H1 (cell line): ENCODE results near the gene PUDP. TPM values are rescaled to one million over a fixed set of nuclear protein-coding genes. Genes with fewer than 3 reads are reported as not detected.

Experiments used
- CTCF ChIA-PET: fragments of 300-600 bp; sonication (Branson Sonifier 250); formaldehyde crosslinking; loops from one replicate; lab custom pipeline; 2021; ENCODE audit not compliant: partially characterized antibody; lab: Charles Lee
- POLR2A ChIA-PET: fragments of 300-600 bp; sonication (Branson Sonifier 250); formaldehyde crosslinking; loops from one replicate; lab custom pipeline; 2021; ENCODE audit warnings: inconsistent platforms; ENCODE audit not compliant: partially characterized antibody; lab: Charles Lee
- DNase-seq, 2 experiments: peaks; one replicate each; pipeline versions ENCODE4 v3.0.0 to v3.0.0-alpha.2; 2010 to 2022; ENCODE audit warnings: low spot score in 2 of 2, low read depth in 1 of 2, mixed read lengths in 1 of 2
- FAIRE-seq: peaks from 2 replicates; lab custom pipeline; 2011; peaks lifted over from hg19 to GRCh38; lab: Jason Lieb, UNC
- H2AFZ ChIP-seq: 2 replicates; pipeline ENCODE4 v1.8.1; 2012; ENCODE audit warnings: low read length, inconsistent platforms
- H2AK5ac ChIP-seq: 2 replicates; pipeline ENCODE4 v1.6.1; 2013; ENCODE audit warnings: low read depth, low read length
- H2BK120ac ChIP-seq: replicated peaks from 2 replicates; pipeline ENCODE3; 2013; ENCODE audit warnings: low read depth, low read length, inconsistent platforms
- H2BK12ac ChIP-seq: 2 replicates; pipeline ENCODE4 v1.6.1; 2013; ENCODE audit warnings: low read depth, low read length
- H2BK15ac ChIP-seq: 2 replicates; pipeline ENCODE4 v1.6.1; 2013; ENCODE audit warnings: low read length
- H2BK20ac ChIP-seq: 2 replicates; pipeline ENCODE4 v1.6.1; 2013; ENCODE audit warnings: low read length
- H2BK5ac ChIP-seq: 2 replicates; pipeline ENCODE4 v1.6.1; 2013; ENCODE audit warnings: low read depth, low read length
- H3K14ac ChIP-seq: 2 replicates; pipeline ENCODE4 v1.6.1; 2013; ENCODE audit warnings: inconsistent platforms; ENCODE audit not compliant: insufficient read length
- H3K18ac ChIP-seq: 2 replicates; pipeline ENCODE4 v1.6.1; 2013; ENCODE audit warnings: low read length; ENCODE audit errors: extremely low read depth
- H3K23ac ChIP-seq: 2 replicates; pipeline ENCODE4 v1.6.1; 2013; ENCODE audit warnings: inconsistent platforms; ENCODE audit not compliant: insufficient read length
- H3K23me2 ChIP-seq: 2 replicates; pipeline ENCODE4 v1.6.1; 2013; ENCODE audit warnings: low read depth, low read length
- H3K27ac ChIP-seq: 2 replicates; pipeline ENCODE4 v1.6.1; 2011; ENCODE audit warnings: low read depth, low read length, inconsistent platforms
- H3K27me3 ChIP-seq, 4 experiments: replicated peaks in 1 of 4; 1 replicate in 1 of 4; 2 replicates in 3 of 4; pipeline versions ENCODE4 v1.6.1 to v1.8.1; 2011 to 2013; ENCODE audit warnings: low read length in 3 of 4, mild to moderate bottlenecking in 3 of 4, inconsistent platforms in 2 of 4, mixed read lengths in 2 of 4, moderate library complexity in 1 of 4; ENCODE audit not compliant: control insufficient read depth in 3 of 4, insufficient read depth in 3 of 4; ENCODE audit errors: extremely low read depth in 1 of 4
- H3K36me3 ChIP-seq, 4 experiments: 2 replicates each; pipeline versions ENCODE4 v1.6.1 to v1.8.1; 2011 to 2013; ENCODE audit warnings: mild to moderate bottlenecking in 4 of 4, low read length in 3 of 4, moderate library complexity in 2 of 4, control low read depth in 1 of 4, inconsistent platforms in 1 of 4; ENCODE audit not compliant: insufficient read depth in 4 of 4, control insufficient read depth in 2 of 4
- H3K4ac ChIP-seq: replicated peaks from 2 replicates; pipeline ENCODE3; 2013; ENCODE audit warnings: low read length, low read depth, mixed read lengths, inconsistent platforms; ENCODE audit not compliant: insufficient read length
- H3K4me1 ChIP-seq, 4 experiments: replicated peaks in 1 of 4; 1 replicate in 1 of 4; 2 replicates in 3 of 4; pipeline versions ENCODE4 v1.6.1 to v1.8.1; 2011 to 2013; ENCODE audit warnings: low read length in 3 of 4, inconsistent platforms in 2 of 4, mixed read lengths in 1 of 4; ENCODE audit not compliant: insufficient read depth in 4 of 4, control insufficient read depth in 3 of 4
- H3K4me2 ChIP-seq, 2 experiments: 2 replicates each; pipeline versions ENCODE4 v1.6.1 to v1.8.1; 2011 to 2013; ENCODE audit warnings: low read depth in 2 of 2, low read length in 2 of 2, control low read depth in 1 of 2, inconsistent platforms in 1 of 2, mild to moderate bottlenecking in 1 of 2; ENCODE audit not compliant: insufficient read depth in 1 of 2
- H3K4me3 ChIP-seq, 4 experiments: fragments of 200-600, 300-600 bp in 1 of 4; sonication (generic), shearing (Covaris generic), sonication (Bioruptor Twin) in 1 of 4; 2 replicates each; pipeline versions ENCODE4 v1.5.1 to v1.8.1; 2011 to 2016; ENCODE audit warnings: low read length in 4 of 4, low read depth in 3 of 4, control low read depth in 2 of 4, inconsistent platforms in 2 of 4, mild to moderate bottlenecking in 2 of 4, mixed read lengths in 1 of 4, moderate library complexity in 1 of 4; ENCODE audit not compliant: insufficient read depth in 2 of 4; ENCODE audit errors: extremely low read depth in 1 of 4
- H3K56ac ChIP-seq: replicated peaks from 2 replicates; pipeline ENCODE3; 2013; ENCODE audit warnings: low read depth, mild to moderate bottlenecking, mixed read lengths, low read length, inconsistent platforms; ENCODE audit not compliant: insufficient read length
- H3K79me1 ChIP-seq: 2 replicates; pipeline ENCODE4 v1.6.1; 2013; ENCODE audit warnings: low read depth, low read length, control low read depth
- H3K79me2 ChIP-seq, 2 experiments: 2 replicates each; pipeline versions ENCODE4 v1.6.1 to v1.8.1; 2012 to 2013; ENCODE audit warnings: low read length in 2 of 2, mild to moderate bottlenecking in 2 of 2, inconsistent platforms in 1 of 2; ENCODE audit not compliant: insufficient read depth in 2 of 2, control insufficient read depth in 1 of 2
- H3K9ac ChIP-seq, 4 experiments: replicated peaks in 1 of 4; 1 replicate in 1 of 4; 2 replicates in 3 of 4; pipeline versions ENCODE4 v1.6.1 to v1.8.1; 2011 to 2013; ENCODE audit warnings: low read depth in 3 of 4, low read length in 3 of 4, control low read depth in 2 of 4, mild to moderate bottlenecking in 2 of 4, moderate library complexity in 2 of 4, inconsistent platforms in 1 of 4; ENCODE audit errors: extremely low read depth in 1 of 4
- H3K9me3 ChIP-seq, 2 experiments: 2 replicates each; pipeline versions ENCODE4 v1.6.1 to v1.8.1; 2012 to 2013; ENCODE audit warnings: mild to moderate bottlenecking in 2 of 2, moderate library complexity in 2 of 2, control low read depth in 1 of 2, inconsistent platforms in 1 of 2, low read depth in 1 of 2, low read length in 1 of 2, mixed read lengths in 1 of 2; ENCODE audit not compliant: insufficient read depth in 2 of 2
- H4K20me1 ChIP-seq, 2 experiments: replicated peaks in 1 of 2; 2 replicates each; pipeline versions ENCODE3 to v1.8.1; 2011 to 2013; ENCODE audit warnings: inconsistent platforms in 2 of 2, low read length in 2 of 2, mild to moderate bottlenecking in 1 of 2; ENCODE audit not compliant: insufficient read depth in 2 of 2, control insufficient read depth in 1 of 2
- H4K5ac ChIP-seq: 2 replicates; pipeline ENCODE4 v1.6.1; 2013; ENCODE audit warnings: low read length, low read depth, mixed read lengths, inconsistent platforms; ENCODE audit not compliant: insufficient read length
- H4K8ac ChIP-seq: 2 replicates; pipeline ENCODE4 v1.8.0; 2013; ENCODE audit warnings: mild to moderate bottlenecking, moderate library complexity, low read length, inconsistent platforms; ENCODE audit not compliant: insufficient read depth; ENCODE audit errors: extremely low read depth
- H4K91ac ChIP-seq: replicated peaks from 2 replicates; pipeline ENCODE3; 2013; ENCODE audit warnings: low read length, mixed read lengths, inconsistent platforms; ENCODE audit not compliant: insufficient read length
- ATF2 ChIP-seq: IDR thresholded peaks from 2 replicates; pipeline ENCODE4 v1.6.1; 2012; ENCODE audit warnings: low read length, inconsistent platforms
- HDAC2 ChIP-seq, 2 experiments: fragments of 300-600 bp in 1 of 2; sonication (generic) in 1 of 2; IDR thresholded peaks; 2 replicates each; pipeline ENCODE4 v1.6.1; 2011 to 2012; ENCODE audit warnings: low read depth in 2 of 2, low read length in 2 of 2, mild to moderate bottlenecking in 2 of 2, moderate library complexity in 2 of 2, borderline replicate concordance in 1 of 2, inconsistent platforms in 1 of 2
- JUND ChIP-seq: IDR thresholded peaks from 2 replicates; pipeline ENCODE4 v1.6.1; 2011; ENCODE audit warnings: mild to moderate bottlenecking, improper control_type of control experiment, low read length
- MAFK ChIP-seq: IDR thresholded peaks from 2 replicates; pipeline ENCODE4 v1.6.1; 2012; ENCODE audit warnings: low read depth, mild to moderate bottlenecking, improper control_type of control experiment, low read length
- POLR2A ChIP-seq, 2 experiments: IDR thresholded peaks; 1 replicate in 1 of 2; 2 replicates in 1 of 2; pipeline ENCODE4 v1.6.1; 2011; ENCODE audit warnings: low read depth in 2 of 2, low read length in 2 of 2, mild to moderate bottlenecking in 2 of 2; ENCODE audit errors: control extremely low read depth in 1 of 2
- RAD21 ChIP-seq, 2 experiments: IDR thresholded peaks in 1 of 2; conservative IDR thresholded peaks in 1 of 2; 2 replicates each; pipeline ENCODE4 v1.6.1; 2011; ENCODE audit warnings: low read depth in 2 of 2, low read length in 2 of 2, improper control_type of control experiment in 1 of 2, inconsistent platforms in 1 of 2, mild to moderate bottlenecking in 1 of 2, moderate library complexity in 1 of 2
- RNF2 ChIP-seq: fragments of 200-900, 300-1000 bp; sonication (generic); IDR thresholded peaks from 2 replicates; pipeline ENCODE4 v1.7.1; 2016; ENCODE audit warnings: borderline replicate concordance, low read depth, mild to moderate bottlenecking, antibody characterized with exemption, low read length; ENCODE audit not compliant: poor library complexity, severe bottlenecking; ENCODE audit errors: missing control alignments
- SIN3A ChIP-seq, 2 experiments: IDR thresholded peaks in 1 of 2; conservative IDR thresholded peaks in 1 of 2; 2 replicates each; pipeline ENCODE4 v1.6.1; 2011 to 2012; ENCODE audit warnings: low read length in 2 of 2, improper control_type of control experiment in 1 of 2, low read depth in 1 of 2, mild to moderate bottlenecking in 1 of 2
- SUZ12 ChIP-seq: fragments of 200-600 bp; sonication (generic); IDR thresholded peaks from 2 replicates; pipeline ENCODE4 v1.6.1; 2012; ENCODE audit warnings: mild to moderate bottlenecking, inconsistent platforms, low read length, moderate library complexity, mixed read lengths
- TEAD4 ChIP-seq: IDR thresholded peaks from 2 replicates; pipeline ENCODE4 v1.6.1; 2012; ENCODE audit warnings: low read depth, low read length, inconsistent platforms, mixed read lengths
- ZNF274 ChIP-seq: IDR thresholded peaks from 2 replicates; pipeline ENCODE4 v1.7.0; 2012; ENCODE audit warnings: low read length, borderline replicate concordance; ENCODE audit errors: extremely low read depth
- WGBS, 2 experiments: shearing (Covaris generic) in 1 of 2; methylation state at CpG; one replicate each; pipeline versions ENCODE4 v1.1.6 to v1.1.7; 2013 to 2015; ENCODE audit warnings: low lambda C conversion rate in 2 of 2, mixed read lengths in 2 of 2, inconsistent platforms in 1 of 2, low coverage in 1 of 2, missing lambda C conversion rate in 1 of 2; ENCODE audit not compliant: insufficient replicate concordance in 2 of 2, insufficient coverage in 1 of 2, insufficient read length in 1 of 2; ENCODE audit errors: extremely low coverage in 1 of 2, missing lambda C conversion rate in 1 of 2; 5-methylcytosine and 5-hydroxymethylcytosine counted together
- polyA plus RNA-seq, 7 experiments: library from polyadenylated mRNA; depleted of rRNA in 3 of 7; stranded (reverse) in 5 of 7; unstranded in 2 of 7; fragments of >200 nt in 5 of 7; fragments of 200-250 nt in 2 of 7; gene quantifications; 1 replicate in 5 of 7; 2 replicates in 1 of 7; 4 replicates in 1 of 7; pipeline versions ENCODE4 v1.2.1 to v1.2.3, GENCODE V29; 2011 to 2013; ENCODE audit warnings: missing spikeins in 2 of 7, mixed read lengths in 2 of 7
- total RNA-seq: library from RNA; stranded (reverse); fragmentation: NEBNext Ultra II Directional; extraction: Animal tissue kit (Norgen Biotek cat#: 25700); gene quantifications from 2 replicates; pipeline ENCODE4 v1.2.1, GENCODE V29; 2021

Gene PUDP
- total and polyA plus RNA-seq, 2 of the 8 experiments (the other 6 are each of a cell fraction or from before 2014, with no cell fraction given): 27.2 to 30.2 TPM

GRCh38 chrX:7067256-7067655, 80.7 kb downstream of the PUDP start:
- H2AFZ ChIP-seq: no peak overlapping the region
- no peak for TF ChIP-seq ATF2
- TF ChIP-seq TEAD4: no peak
- no peak for TF ChIP-seq HDAC2 (IDR thresholded peaks at IDR 0.05; ENCODE audit: borderline replicate concordance in 1 of 2, low read depth in 2 of 2, low read length in 2 of 2)
- TF ChIP-seq POLR2A (IDR thresholded peaks at IDR 0.05; ENCODE audit: control extremely low read depth in 1 of 2, low read depth in 2 of 2, low read length in 2 of 2): no peak
- no peak for TF ChIP-seq SIN3A (conservative IDR thresholded peaks at IDR 0.05 in 1 of 2, IDR thresholded peaks at IDR 0.05 in 1 of 2; ENCODE audit: low read depth in 1 of 2, low read length in 2 of 2)
- TF ChIP-seq MAFK: no peak
- TF ChIP-seq JUND: no peak
- TF ChIP-seq SUZ12: no peak
- no peak for TF ChIP-seq ZNF274
- no peak for TF ChIP-seq RAD21 (IDR thresholded peaks at IDR 0.05 in 1 of 2, conservative IDR thresholded peaks at IDR 0.05 in 1 of 2; ENCODE audit: low read depth in 2 of 2, low read length in 2 of 2)
- TF ChIP-seq RNF2: no peak
- TF ChIP-seq, all 59 proteins: peak for 0
- Histone ChIP-seq H4K91ac (no peak overlapping the region), H2BK12ac (no peak overlapping the region), H3K9me3 (peaks cover 0 to 7% of the 10 kb centered on the region in 2 experiments; a peak in 2 of 4 replicates), H3K36me3 (peaks cover 0 to 3% (median 0%) of the 10 kb centered on the region in 4 experiments; a peak in 1 of 8 replicates), H2BK15ac (no peak overlapping the region), H3K14ac (no peak overlapping the region), H2BK20ac (no peak overlapping the region), H3K79me1 (no peaks in the 10 kb centered on the region), H4K8ac (no peak overlapping the region), H2AK5ac (no peak overlapping the region), H3K4me3 (no peak overlapping the region), H2BK5ac (no peak overlapping the region), H3K27ac (no peak overlapping the region), H3K4ac (no peak overlapping the region), H3K4me1 (no peaks in the 10 kb centered on the region), H3K27me3 (no peaks in the 10 kb centered on the region), H3K79me2 (no peaks in the 10 kb centered on the region), H3K23ac (no peak overlapping the region), H3K9ac (no peak overlapping the region), H3K23me2 (no peaks in the 10 kb centered on the region), H3K18ac (no peak overlapping the region), H4K20me1 (no peaks in the 10 kb centered on the region), H2BK120ac (no peak overlapping the region), H3K4me2 (no peak overlapping the region), H4K5ac (no peak overlapping the region), H3K56ac (no peak overlapping the region)
- FAIRE-seq (no peak), DNase-seq (no peak)
- POLR2A ChIA-PET: no interaction called here
- CTCF ChIA-PET: no interaction called here
- WGBS, 2 experiments: 96% methylated on average over 4 of the region's 7 CpGs; no CpG with 5 or more reads in 1 of the 2 experiments
